GM19452 (cell line): ENCODE data around the gene UGT3A2.

Experiments
- ATAC-seq: cut with Tn5 transposase; IDR thresholded peaks from one replicate; pipeline ENCODE4 v1.9.1; 2021; ENCODE audit not compliant: unreplicated experiment

UGT3A2 gene

GRCh38 chr5:36013182-36013581 is 53.5 kb downstream of the UGT3A2 start:
- ATAC-seq = no peak

- no peak for ATAC-seq
Observed at GRCh38 chr5:36009698-36010097, 57.0 kb downstream of the UGT3A2 start.

- no peak for ATAC-seq
Observed at GRCh38 chr5:36007366-36007765, 59.3 kb downstream of the UGT3A2 start.

- no peak for ATAC-seq
Observed at GRCh38 chr5:36006163-36006562, 60.5 kb downstream of the UGT3A2 start.

- no peak for ATAC-seq
Observed at GRCh38 chr5:36001032-36001431, 65.7 kb downstream of the UGT3A2 start.

GRCh38 chr5:35999547-35999946 is 67.1 kb downstream of the UGT3A2 start:
- ATAC-seq = no peak

GRCh38 chr5:35996076-35996475 is 70.6 kb downstream of the UGT3A2 start:
- ATAC-seq = no peak

GRCh38 chr5:35990941-35991611 is 75.6 kb downstream of the UGT3A2 start, which contains the start of gene UGT3A1:
TSS of gene UGT3A1 (minus strand) at chr5:35991390. CDS start at chr5:35991240, 150 bp downstream.
- ATAC-seq = no peak

GRCh38 chr5:35990520-35990919 is 76.2 kb downstream of the UGT3A2 start:
- no peak for ATAC-seq

- ATAC-seq = no peak
Observed at GRCh38 chr5:35988529-35988928, 78.2 kb downstream of the UGT3A2 start.

GRCh38 chr5:35987776-35988175 is 78.9 kb downstream of the UGT3A2 start:
- ATAC-seq = no peak
